HepG2 (cell line): Measurements from ENCODE around the gene WDR18. TPM values are rescaled to one million over a fixed set of nuclear protein-coding genes. Genes with fewer than 3 reads are reported as not detected.

Experiments used
- ATAC-seq: fragments of 200-7000 bp; cut with Tn5 transposase; 3 replicates; pipeline ENCODE4 v1.9.1; 2020; ENCODE audit warnings: mild to moderate bottlenecking, moderate library complexity
- BruUV-seq: library from RNA; stranded (reverse); fragments of 400-500 nt; replicated peaks from 2 replicates; lab custom pipeline; 2021; lab: Mats Ljungman, UMichigan
- CTCF ChIA-PET: fragments of 300-600 bp; formaldehyde crosslinking; extraction: SDS; loops from one replicate; lab custom pipeline; 2021; ENCODE audit warnings: low total read pairs, inconsistent platforms, low intra/inter-chr PET ratio; lab: Yijun Ruan, JAX
- POLR2A ChIA-PET: fragments of 350-600 bp; sonication (Branson Sonifier 250); formaldehyde crosslinking; loops from one replicate; lab custom pipeline; 2020; ENCODE audit warnings: antibody characterized with exemption, inconsistent platforms; lab: Yijun Ruan, JAX
- DNase-seq: peaks from one replicate; pipeline ENCODE4 v3.0.0-alpha.2; 2015; ENCODE audit warnings: low spot score
- FAIRE-seq: peaks from 3 replicates; lab custom pipeline; 2011; peaks lifted over from hg19 to GRCh38; lab: Jason Lieb, UNC
- H2AFZ ChIP-seq: one replicate; pipeline ENCODE4 v1.6.1; 2011; ENCODE audit warnings: low read length, inconsistent platforms
- H3K27ac ChIP-seq: fragments of 300-600 bp; 3 replicates; pipeline ENCODE4 v1.8.0; 2011; ENCODE audit warnings: mixed run types, mild to moderate bottlenecking, mixed read lengths, low read length, inconsistent platforms; ENCODE audit not compliant: insufficient read depth; ENCODE audit errors: extremely low read length
- H3K27me3 ChIP-seq, 2 experiments: fragments of 200-600 bp in 1 of 2; 2 replicates in 1 of 2; 3 replicates in 1 of 2; pipeline versions ENCODE4 v1.6.0 to v1.8.0; 2011; ENCODE audit warnings: low read length in 2 of 2, mild to moderate bottlenecking in 2 of 2, moderate library complexity in 2 of 2, inconsistent platforms in 1 of 2; ENCODE audit not compliant: insufficient read depth in 2 of 2, control insufficient read depth in 1 of 2
- H3K36me3 ChIP-seq, 2 experiments: fragments of 200-600 bp in 1 of 2; replicated peaks in 1 of 2; 2 replicates in 1 of 2; 3 replicates in 1 of 2; pipeline versions ENCODE4 v1.5.1 to v1.8.0; 2011; ENCODE audit warnings: low read length in 2 of 2, inconsistent platforms in 1 of 2; ENCODE audit not compliant: insufficient read depth in 2 of 2, control insufficient read depth in 1 of 2
- H3K4me1 ChIP-seq: 2 replicates; pipeline ENCODE4 v1.5.1; 2012; ENCODE audit warnings: low read length, inconsistent platforms; ENCODE audit not compliant: insufficient read depth
- H3K4me2 ChIP-seq: 2 replicates; pipeline ENCODE4 v1.6.0; 2011; ENCODE audit warnings: low read depth, low read length, inconsistent platforms
- H3K4me3 ChIP-seq, 3 experiments: fragments of 200-600 bp in 1 of 3; sonication (generic), shearing (Covaris generic) in 1 of 3; replicated peaks in 1 of 3; 2 replicates each; pipeline ENCODE4 v1.5.1; 2011 to 2016; ENCODE audit warnings: low read length in 3 of 3, inconsistent platforms in 2 of 3, low read depth in 2 of 3, mild to moderate bottlenecking in 2 of 3, control low read depth in 1 of 3, mixed read lengths in 1 of 3; ENCODE audit not compliant: insufficient read depth in 1 of 3
- H3K79me2 ChIP-seq: one replicate; pipeline ENCODE4 v1.6.1; 2011; ENCODE audit warnings: low read length, inconsistent platforms; ENCODE audit not compliant: insufficient read depth
- H3K9ac ChIP-seq: 2 replicates; pipeline ENCODE4 v1.6.0; 2011; ENCODE audit warnings: mild to moderate bottlenecking, low read depth, low read length, inconsistent platforms; ENCODE audit not compliant: insufficient read depth
- H3K9me3 ChIP-seq: 2 replicates; pipeline ENCODE4 v1.5.1; 2012; ENCODE audit warnings: mild to moderate bottlenecking, low read length
- H4K20me1 ChIP-seq: 2 replicates; pipeline ENCODE4 v1.6.0; 2011; ENCODE audit warnings: inconsistent platforms, mild to moderate bottlenecking, low read length, moderate library complexity; ENCODE audit not compliant: insufficient read depth
- FOXC1 ChIP-seq: sonication (generic); formaldehyde crosslinking; IDR thresholded peaks from 2 replicates; pipeline ENCODE4 v1.8.0; 2022; ENCODE audit warnings: mild to moderate bottlenecking, missing genetic modification reagents, borderline replicate concordance
- KDM5B ChIP-seq: sonication (generic); formaldehyde crosslinking; IDR thresholded peaks from 2 replicates; pipeline ENCODE4 v1.4.0; 2020; ENCODE audit warnings: missing genetic modification reagents, mild to moderate bottlenecking, borderline replicate concordance
- NKX3-1 ChIP-seq: sonication (generic); formaldehyde crosslinking; IDR thresholded peaks from 2 replicates; pipeline ENCODE4 v1.5.0; 2020; ENCODE audit warnings: missing genetic modification reagents
- NONO ChIP-seq, 2 experiments: fragments of 450-650 bp in 1 of 2; sonication (generic) in 1 of 2; formaldehyde crosslinking in 1 of 2; IDR thresholded peaks in 1 of 2; conservative IDR thresholded peaks in 1 of 2; 2 replicates each; pipeline versions ENCODE4 v1.6.1 to v1.8.0; 2017 to 2022; ENCODE audit warnings: mild to moderate bottlenecking in 1 of 2, missing genetic modification reagents in 1 of 2, moderate library complexity in 1 of 2
- RBM22 ChIP-seq: fragments of 200-400 bp; formaldehyde crosslinking; optimal IDR thresholded peaks from 2 replicates; pipeline ENCODE3; 2017; ENCODE audit warnings: mild to moderate bottlenecking, low read length, moderate library complexity
- SP1 ChIP-seq, 2 experiments: fragments of 450-650 bp in 1 of 2; sonication (generic) in 1 of 2; formaldehyde crosslinking in 1 of 2; IDR thresholded peaks; 2 replicates each; pipeline versions ENCODE4 v1.4.0 to v1.6.1; 2016 to 2020; ENCODE audit warnings: missing genetic modification reagents in 1 of 2
- SRSF1 ChIP-seq: fragments of 200-400 bp; formaldehyde crosslinking; optimal IDR thresholded peaks from 2 replicates; pipeline ENCODE3; 2017; ENCODE audit warnings: mild to moderate bottlenecking, low read depth, low read length, moderate library complexity
- TEAD2 ChIP-seq: sonication (generic); formaldehyde crosslinking; IDR thresholded peaks from 2 replicates; pipeline ENCODE4 v1.9.0; 2021; ENCODE audit warnings: missing genetic modification reagents
- ZNF20 ChIP-seq: sonication (generic); formaldehyde crosslinking; IDR thresholded peaks from 2 replicates; pipeline ENCODE4 v1.4.0; 2020; ENCODE audit warnings: mild to moderate bottlenecking, moderate library complexity, missing genetic modification reagents
- WGBS: methylation state at CpG from one replicate; pipeline ENCODE4 v1.1.6; 2017; ENCODE audit warnings: low lambda C conversion rate; 5-methylcytosine and 5-hydroxymethylcytosine counted together
- in situ Hi-C: cut with HindIII; loops from 2 replicates; pipeline ENCODE4 v1.10.0; 2017; ENCODE audit warnings: low pct_unique_long_range_greater_than_20kb; ENCODE audit not compliant: extremely low pct_ligation_motif_present
- intact Hi-C: fragments of 100-400 bp; cut with micrococcal nuclease; formaldehyde crosslinking; loops from one replicate; pipeline ENCODE4 v1.10.0; 2022; ENCODE audit not compliant: unreplicated experiment
- polyA plus RNA-seq, 8 experiments: library from polyadenylated mRNA; depleted of rRNA in 3 of 8; stranded (reverse) in 7 of 8; unstranded in 1 of 8; fragments of >200 nt; fragmentation: Illumina TruSeq in 4 of 8; extraction: Trizol in 4 of 8; gene quantifications; 2 replicates each; pipeline versions ENCODE4 v1.2.1 to v1.2.3, GENCODE V29; 2011 to 2016; ENCODE audit warnings: low read depth in 4 of 8, missing spikeins in 1 of 8, mixed read lengths in 1 of 8; ENCODE audit not compliant: insufficient read depth in 1 of 8
- total RNA-seq, 5 experiments: library from RNA; depleted of rRNA; stranded (reverse); fragments of >200 nt; fragmentation: Illumina TruSeq; extraction: Trizol; gene quantifications; 2 replicates each; pipeline ENCODE4 v1.2.3, GENCODE V29; 2016; ENCODE audit warnings: low read depth in 1 of 5
- TF ChIP-seq, protein P1 (sequence below): IDR thresholded peaks from 2 replicates; pipeline ENCODE4 v1.6.1; 2016; ENCODE audit warnings: missing compliant biosample characterization, missing genetic modification reagents, borderline replicate concordance
- TF ChIP-seq, protein P2 (sequence below): sonication (generic); formaldehyde crosslinking; IDR thresholded peaks from 2 replicates; pipeline ENCODE4 v1.5.0; 2020; ENCODE audit warnings: mild to moderate bottlenecking, missing genetic modification reagents, borderline replicate concordance
- TF ChIP-seq, protein P3 (sequence below): sonication (generic); formaldehyde crosslinking; conservative IDR thresholded peaks from 2 replicates; pipeline ENCODE4 v1.5.0; 2020; ENCODE audit warnings: missing genetic modification reagents

The WDR18 gene
- total and polyA plus RNA-seq, 2 of the 13 experiments (the other 11 are each of a cell fraction or from before 2014, with no cell fraction given), result 36.4 to 47.6 TPM

DNA sequence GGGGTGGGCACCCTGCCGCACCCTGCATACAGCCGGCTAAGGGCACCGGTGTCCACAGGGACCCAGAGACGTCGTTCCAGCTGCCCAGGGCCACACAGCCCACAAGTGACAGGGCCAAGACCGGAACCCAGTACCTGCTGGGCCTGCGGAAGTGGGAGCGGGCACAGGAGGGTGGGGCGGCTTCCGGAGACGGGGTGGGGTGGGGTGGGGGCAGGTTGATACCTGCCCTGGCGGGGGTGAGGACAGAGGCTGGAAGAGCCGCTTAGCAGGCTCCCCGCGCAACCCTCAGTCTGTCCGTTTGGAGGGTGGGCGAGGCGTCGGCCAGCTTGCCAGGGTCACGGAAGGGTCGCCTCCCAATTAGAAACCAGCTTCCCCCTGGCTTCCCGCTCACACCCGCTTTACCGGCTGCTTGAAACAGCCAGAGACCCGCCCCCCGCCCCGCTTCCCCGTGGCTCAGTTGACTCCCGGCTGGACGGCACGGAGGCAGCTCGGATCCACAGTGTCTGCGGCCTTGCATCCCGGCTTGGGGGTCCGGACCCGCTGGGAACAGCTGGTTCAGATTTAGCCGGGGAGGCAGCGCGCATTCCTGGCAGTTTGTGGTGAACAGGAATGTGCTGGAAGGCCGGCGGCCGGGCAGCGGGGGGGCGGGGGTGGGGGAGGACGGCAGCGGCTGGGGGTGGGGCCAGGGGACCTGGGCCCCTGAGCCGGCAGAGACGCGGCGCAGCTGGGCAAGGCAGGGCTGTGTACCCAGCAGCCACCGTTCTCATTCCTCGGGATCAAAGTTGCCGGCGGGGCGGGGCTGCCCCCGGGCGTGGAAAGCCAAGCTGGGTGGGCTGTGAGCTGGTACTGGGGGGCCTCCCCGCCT is 44.1 kb downstream of the WDR18 start:
- no peak for FAIRE-seq
- H3K9me3 ChIP-seq, result no peaks in the 10 kb centered on the region
- ATAC-seq, result peak; percentile 69
- peaks cover 27% of the 10 kb centered on the region for H3K79me2 ChIP-seq
- ChIA-PET CTCF (no interaction called here), POLR2A (interaction anchor here (0.6 to 6.7 kb wide), 12 partner anchors 8 to 239 kb away, joined by 3 to 71 read pairs (median 4); partner anchors contain the start of genes ABCA7 and GPX4)
- 0 out of 2 replicates have a peak, but pooled peaks cover 2% of the 10 kb centered on the region for H4K20me1 ChIP-seq
- H3K27me3 ChIP-seq, result no peaks in the 10 kb centered on the region; a peak in 1 of 5 replicates
- peak overlapping the region; percentile 89 for H3K9ac ChIP-seq
- in situ Hi-C loops, result no loop called here
- peaks cover 12 to 22% of the 10 kb centered on the region in 2 experiments for H3K36me3 ChIP-seq
- DNase-seq, result peak; percentile 83
- no peak overlapping the region for H2AFZ ChIP-seq
- peak overlapping the region; percentile 97 for H3K4me2 ChIP-seq
- H3K27ac ChIP-seq, result peak overlapping the region; percentile 80
- peaks cover 13% of the 10 kb centered on the region; the same call in 1 of the 2 replicates for H3K4me1 ChIP-seq
- H3K4me3 ChIP-seq, result peak overlapping the region; percentile 66 to 93 (median 82)
- BruUV-seq, result no TSS peak
- 0% methylated on average over 15 of the region's 58 CpGs for WGBS
- intact Hi-C loops, result no loop called here
- TF ChIP-seq SRSF1, result peak; percentile 97
- no peak for TF ChIP-seq NKX3-1 (CRISPR knock-in tag)
- TF ChIP-seq, protein P1, sequence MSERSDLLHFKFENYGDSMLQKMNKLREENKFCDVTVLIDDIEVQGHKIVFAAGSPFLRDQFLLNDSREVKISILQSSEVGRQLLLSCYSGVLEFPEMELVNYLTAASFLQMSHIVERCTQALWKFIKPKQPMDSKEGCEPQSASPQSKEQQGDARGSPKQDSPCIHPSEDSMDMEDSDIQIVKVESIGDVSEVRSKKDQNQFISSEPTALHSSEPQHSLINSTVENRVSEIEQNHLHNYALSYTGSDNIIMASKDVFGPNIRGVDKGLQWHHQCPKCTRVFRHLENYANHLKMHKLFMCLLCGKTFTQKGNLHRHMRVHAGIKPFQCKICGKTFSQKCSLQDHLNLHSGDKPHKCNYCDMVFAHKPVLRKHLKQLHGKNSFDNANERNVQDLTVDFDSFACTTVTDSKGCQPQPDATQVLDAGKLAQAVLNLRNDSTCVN (CRISPR knock-in tag), result no peak
- no peak for TF ChIP-seq NONO (IDR thresholded peaks at IDR 0.05)
- no peak; the same call in 1 of the 2 replicates for TF ChIP-seq NONO (CRISPR knock-in tag; conservative IDR thresholded peaks at IDR 0.05)
- TF ChIP-seq TEAD2, result no peak
- peak; percentile 77; the same call in 1 of the 2 replicates for TF ChIP-seq KDM5B (CRISPR knock-in tag)
- TF ChIP-seq FOXC1 (CRISPR knock-in tag), result no peak
- TF ChIP-seq, protein P2, sequence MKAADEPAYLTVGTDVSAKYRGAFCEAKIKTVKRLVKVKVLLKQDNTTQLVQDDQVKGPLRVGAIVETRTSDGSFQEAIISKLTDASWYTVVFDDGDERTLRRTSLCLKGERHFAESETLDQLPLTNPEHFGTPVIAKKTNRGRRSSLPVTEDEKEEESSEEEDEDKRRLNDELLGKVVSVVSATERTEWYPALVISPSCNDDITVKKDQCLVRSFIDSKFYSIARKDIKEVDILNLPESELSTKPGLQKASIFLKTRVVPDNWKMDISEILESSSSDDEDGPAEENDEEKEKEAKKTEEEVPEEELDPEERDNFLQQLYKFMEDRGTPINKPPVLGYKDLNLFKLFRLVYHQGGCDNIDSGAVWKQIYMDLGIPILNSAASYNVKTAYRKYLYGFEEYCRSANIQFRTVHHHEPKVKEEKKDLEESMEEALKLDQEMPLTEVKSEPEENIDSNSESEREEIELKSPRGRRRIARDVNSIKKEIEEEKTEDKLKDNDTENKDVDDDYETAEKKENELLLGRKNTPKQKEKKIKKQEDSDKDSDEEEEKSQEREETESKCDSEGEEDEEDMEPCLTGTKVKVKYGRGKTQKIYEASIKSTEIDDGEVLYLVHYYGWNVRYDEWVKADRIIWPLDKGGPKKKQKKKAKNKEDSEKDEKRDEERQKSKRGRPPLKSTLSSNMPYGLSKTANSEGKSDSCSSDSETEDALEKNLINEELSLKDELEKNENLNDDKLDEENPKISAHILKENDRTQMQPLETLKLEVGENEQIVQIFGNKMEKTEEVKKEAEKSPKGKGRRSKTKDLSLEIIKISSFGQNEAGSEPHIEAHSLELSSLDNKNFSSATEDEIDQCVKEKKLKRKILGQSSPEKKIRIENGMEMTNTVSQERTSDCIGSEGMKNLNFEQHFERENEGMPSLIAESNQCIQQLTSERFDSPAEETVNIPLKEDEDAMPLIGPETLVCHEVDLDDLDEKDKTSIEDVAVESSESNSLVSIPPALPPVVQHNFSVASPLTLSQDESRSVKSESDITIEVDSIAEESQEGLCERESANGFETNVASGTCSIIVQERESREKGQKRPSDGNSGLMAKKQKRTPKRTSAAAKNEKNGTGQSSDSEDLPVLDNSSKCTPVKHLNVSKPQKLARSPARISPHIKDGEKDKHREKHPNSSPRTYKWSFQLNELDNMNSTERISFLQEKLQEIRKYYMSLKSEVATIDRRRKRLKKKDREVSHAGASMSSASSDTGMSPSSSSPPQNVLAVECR (CRISPR knock-in tag), result peak; percentile 47; the same call in 1 of the 2 replicates
- TF ChIP-seq, protein P3, sequence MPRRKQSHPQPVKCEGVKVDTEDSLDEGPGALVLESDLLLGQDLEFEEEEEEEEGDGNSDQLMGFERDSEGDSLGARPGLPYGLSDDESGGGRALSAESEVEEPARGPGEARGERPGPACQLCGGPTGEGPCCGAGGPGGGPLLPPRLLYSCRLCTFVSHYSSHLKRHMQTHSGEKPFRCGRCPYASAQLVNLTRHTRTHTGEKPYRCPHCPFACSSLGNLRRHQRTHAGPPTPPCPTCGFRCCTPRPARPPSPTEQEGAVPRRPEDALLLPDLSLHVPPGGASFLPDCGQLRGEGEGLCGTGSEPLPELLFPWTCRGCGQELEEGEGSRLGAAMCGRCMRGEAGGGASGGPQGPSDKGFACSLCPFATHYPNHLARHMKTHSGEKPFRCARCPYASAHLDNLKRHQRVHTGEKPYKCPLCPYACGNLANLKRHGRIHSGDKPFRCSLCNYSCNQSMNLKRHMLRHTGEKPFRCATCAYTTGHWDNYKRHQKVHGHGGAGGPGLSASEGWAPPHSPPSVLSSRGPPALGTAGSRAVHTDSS (CRISPR knock-in tag), result no peak
- no peak for TF ChIP-seq SP1 (IDR thresholded peaks at IDR 0.05)
- no peak; the same call in 1 of the 2 replicates for TF ChIP-seq SP1 (CRISPR knock-in tag; IDR thresholded peaks at IDR 0.05)
- TF ChIP-seq RBM22, result no peak
- no peak for TF ChIP-seq ZNF20
